ENCODE data around the gene GSX2.
"Not testable (repeated sequence)": the region's sequence is repeated elsewhere in the genome, so short reads cannot be mapped to it uniquely, and the experiment has no call there.

Gene GSX2

GRCh38 chr4:54107951-54108748 is 8.2 kb downstream of the GSX2 start:
- no peak for DNase-seq

- no peak for DNase-seq
Measured at GRCh38 chr4:54109241-54110018, 9.5 kb downstream of the GSX2 start.

- no peak for DNase-seq
Measured at GRCh38 chr4:54110019-54110416, 10.1 kb downstream of the GSX2 start.

- DNase-seq, result not testable (repeated sequence)
Measured at GRCh38 chr4:54113206-54113605, 13.2 kb downstream of the GSX2 start.

- DNase-seq, result not testable (repeated sequence)
Measured at GRCh38 chr4:54116246-54116645, 16.3 kb downstream of the GSX2 start.

- DNase-seq, result no peak
Measured at GRCh38 chr4:54118850-54119589, 19.1 kb downstream of the GSX2 start.

- DNase-seq, result no peak
Measured at GRCh38 chr4:54120518-54120917, 20.6 kb downstream of the GSX2 start.

GRCh38 chr4:54127660-54128059 is 27.7 kb downstream of the GSX2 start:
- DNase-seq, result no peak

- DNase-seq, result not testable (repeated sequence)
Measured at GRCh38 chr4:54128694-54129093, 28.7 kb downstream of the GSX2 start.

- DNase-seq, result no peak
Measured at GRCh38 chr4:54139332-54139731, 39.4 kb downstream of the GSX2 start.

GRCh38 chr4:54140287-54140686 is 40.3 kb downstream of the GSX2 start:
- no peak for DNase-seq

GRCh38 chr4:54144199-54144598 is 44.2 kb downstream of the GSX2 start:
- DNase-seq, result no peak

- DNase-seq, result no peak
Measured at GRCh38 chr4:54144661-54145171, 44.8 kb downstream of the GSX2 start.

- DNase-seq, result no peak
Measured at GRCh38 chr4:54146139-54146538, 46.2 kb downstream of the GSX2 start.

- DNase-seq, result no peak
Measured at GRCh38 chr4:54149323-54149722, 49.4 kb downstream of the GSX2 start.
